WERI-Rb-1 (cell line): ENCODE measurements around the gene KICS2.
A peak's percentile ranks its signal among the peaks of the same experiment; 100 is the strongest.

Experiments
- DNase-seq: peaks from one replicate; pipeline ENCODE4 v3.0.0-alpha.2; 2020
- H3K27ac ChIP-seq: fragments of 250-450 bp; sonication (Bioruptor Pico); 2 replicates; pipeline ENCODE4 v1.5.1; 2020; ENCODE audit warnings: mild to moderate bottlenecking, moderate library complexity
- H3K27me3 ChIP-seq: fragments of 250-450 bp; sonication (Bioruptor Pico); 2 replicates; pipeline ENCODE4 v1.5.1; 2021; ENCODE audit warnings: mild to moderate bottlenecking, low read depth, moderate library complexity; ENCODE audit not compliant: insufficient read depth, severe bottlenecking
- H3K36me3 ChIP-seq: fragments of 250-450 bp; sonication (Bioruptor Pico); 2 replicates; pipeline ENCODE4 v1.5.1; 2020; ENCODE audit warnings: mild to moderate bottlenecking, moderate library complexity
- H3K4me3 ChIP-seq: 2 replicates; pipeline ENCODE4 v1.5.1; 2011; ENCODE audit warnings: low read depth, mild to moderate bottlenecking, control low read depth, low read length
- H3K9me3 ChIP-seq: fragments of 250-450 bp; sonication (Bioruptor Pico); 2 replicates; pipeline ENCODE4 v1.5.1; 2021; ENCODE audit warnings: mild to moderate bottlenecking, moderate library complexity; ENCODE audit not compliant: severe bottlenecking
- TF ChIP-seq, protein P1 (sequence below): IDR thresholded peaks from 2 replicates; pipeline ENCODE4 v1.5.1; 2011; ENCODE audit warnings: low read depth, mild to moderate bottlenecking, control low read depth, inconsistent platforms, low read length

Gene KICS2

DNA sequence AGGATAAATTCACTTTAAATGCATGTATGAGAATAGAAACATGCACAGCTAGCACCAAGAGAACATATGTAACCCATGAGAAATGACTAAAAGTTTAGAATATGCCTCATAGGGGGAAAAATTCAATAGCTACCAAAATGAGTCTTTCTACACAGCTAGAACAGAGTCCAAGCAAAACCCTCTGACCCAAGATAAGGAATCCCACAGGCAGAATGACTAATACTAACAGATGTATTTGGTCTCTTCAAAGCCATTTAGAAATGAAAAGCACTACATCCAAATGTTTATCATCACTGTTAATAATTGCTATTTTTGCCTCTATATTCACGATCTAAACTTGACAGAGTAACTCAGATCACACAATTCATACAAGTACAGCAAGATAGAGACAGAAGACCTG lies 44.0 kb downstream of the KICS2 start:
- H3K4me3 ChIP-seq = no peak overlapping the region
- no peaks in the 10 kb centered on the region for H3K36me3 ChIP-seq
- DNase-seq = no peak
- H3K27ac ChIP-seq = no peak overlapping the region
- TF ChIP-seq, protein P1, sequence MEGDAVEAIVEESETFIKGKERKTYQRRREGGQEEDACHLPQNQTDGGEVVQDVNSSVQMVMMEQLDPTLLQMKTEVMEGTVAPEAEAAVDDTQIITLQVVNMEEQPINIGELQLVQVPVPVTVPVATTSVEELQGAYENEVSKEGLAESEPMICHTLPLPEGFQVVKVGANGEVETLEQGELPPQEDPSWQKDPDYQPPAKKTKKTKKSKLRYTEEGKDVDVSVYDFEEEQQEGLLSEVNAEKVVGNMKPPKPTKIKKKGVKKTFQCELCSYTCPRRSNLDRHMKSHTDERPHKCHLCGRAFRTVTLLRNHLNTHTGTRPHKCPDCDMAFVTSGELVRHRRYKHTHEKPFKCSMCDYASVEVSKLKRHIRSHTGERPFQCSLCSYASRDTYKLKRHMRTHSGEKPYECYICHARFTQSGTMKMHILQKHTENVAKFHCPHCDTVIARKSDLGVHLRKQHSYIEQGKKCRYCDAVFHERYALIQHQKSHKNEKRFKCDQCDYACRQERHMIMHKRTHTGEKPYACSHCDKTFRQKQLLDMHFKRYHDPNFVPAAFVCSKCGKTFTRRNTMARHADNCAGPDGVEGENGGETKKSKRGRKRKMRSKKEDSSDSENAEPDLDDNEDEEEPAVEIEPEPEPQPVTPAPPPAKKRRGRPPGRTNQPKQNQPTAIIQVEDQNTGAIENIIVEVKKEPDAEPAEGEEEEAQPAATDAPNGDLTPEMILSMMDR = no peak
- no peaks in the 10 kb centered on the region for H3K9me3 ChIP-seq
- no peaks in the 10 kb centered on the region for H3K27me3 ChIP-seq

DNA sequence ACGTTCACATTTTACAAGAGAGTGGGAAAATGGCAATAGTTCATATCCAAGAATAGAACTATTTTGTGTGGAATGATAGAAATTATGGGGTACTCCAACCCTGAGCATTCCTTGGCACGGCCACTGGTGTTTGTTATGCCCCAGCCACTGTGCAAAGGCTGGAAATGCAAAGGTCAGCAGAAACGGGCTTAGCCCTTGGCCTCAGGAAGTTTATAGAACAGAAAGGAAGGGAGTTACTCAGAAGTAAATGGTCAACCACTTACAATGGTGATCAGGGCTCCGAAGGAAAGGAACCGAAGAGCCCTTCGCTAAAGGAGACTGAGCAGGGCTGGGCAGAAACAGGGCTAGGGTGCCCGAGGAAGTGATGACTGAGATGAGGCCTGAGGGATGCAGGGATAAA lies 45.1 kb downstream of the KICS2 start:
- H3K36me3 ChIP-seq = no peaks in the 10 kb centered on the region
- H3K27me3 ChIP-seq = no peaks in the 10 kb centered on the region
- no peak overlapping the region for H3K27ac ChIP-seq
- no peak for DNase-seq
- H3K9me3 ChIP-seq = no peaks in the 10 kb centered on the region
- TF ChIP-seq, protein P1 = no peak
- H3K4me3 ChIP-seq = no peak overlapping the region

DNA sequence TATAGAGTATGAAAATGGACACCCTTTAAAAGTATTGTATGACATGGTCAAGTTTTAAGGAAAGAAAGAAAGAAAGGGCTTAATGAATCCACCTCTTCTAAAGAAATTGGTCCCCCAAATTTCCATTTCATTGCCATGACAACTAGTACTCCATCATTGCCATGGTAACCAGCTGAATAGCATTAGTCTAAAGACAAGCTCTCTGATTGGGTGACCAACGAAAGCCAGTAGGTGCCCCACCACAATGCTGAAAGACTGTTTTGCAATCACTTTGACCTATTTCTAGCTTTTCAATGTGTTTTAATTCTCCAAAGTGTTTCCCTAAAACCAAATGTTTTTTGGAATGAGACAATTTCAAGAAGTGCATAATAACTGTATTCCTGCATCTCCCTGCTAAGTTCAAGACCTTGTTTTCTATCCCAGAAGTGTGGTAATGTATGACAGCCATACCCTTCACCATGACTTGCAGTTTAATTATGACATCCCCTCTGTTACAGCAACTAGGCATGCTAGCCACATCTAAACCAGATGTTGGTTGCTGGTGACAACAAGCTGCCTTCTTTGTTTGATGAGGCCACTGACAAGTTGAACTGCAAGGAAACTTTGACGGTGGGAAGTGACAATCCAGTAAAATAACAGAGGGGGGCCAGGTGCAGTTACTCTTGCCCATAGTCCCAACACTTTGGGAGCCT lies 46.7 kb downstream of the KICS2 start:
- Histone ChIP-seq H3K4me3 (no peak overlapping the region), H3K27me3 (no peaks in the 10 kb centered on the region), H3K27ac (no peak overlapping the region), H3K36me3 (no peaks in the 10 kb centered on the region), H3K9me3 (no peaks in the 10 kb centered on the region)
- no peak for DNase-seq
- TF ChIP-seq, protein P1 = no peak

DNA sequence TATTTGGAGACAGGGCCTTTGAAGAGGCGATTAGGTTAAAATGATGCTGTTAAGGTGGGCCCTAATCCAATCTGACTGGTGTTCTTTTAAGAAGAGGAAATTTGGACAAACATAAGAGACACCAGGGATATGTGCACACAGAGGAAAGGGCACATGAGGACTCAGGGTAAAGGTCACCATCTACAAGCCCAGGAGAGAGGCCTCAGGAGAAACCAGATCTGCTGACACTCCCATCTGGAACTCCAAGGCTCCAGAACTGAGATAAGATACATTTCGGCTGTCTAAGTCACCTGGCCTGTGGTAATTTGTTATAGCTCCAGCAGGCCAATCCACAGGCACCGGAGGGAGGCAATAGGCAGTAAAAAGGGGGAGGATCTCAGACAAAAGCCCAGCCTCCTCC lies 48.6 kb downstream of the KICS2 start:
- Histone ChIP-seq H3K4me3 (no peak overlapping the region), H3K27ac (no peak overlapping the region), H3K36me3 (no peaks in the 10 kb centered on the region), H3K9me3 (no peaks in the 10 kb centered on the region), H3K27me3 (no peaks in the 10 kb centered on the region)
- DNase-seq = peak; percentile 9
- TF ChIP-seq, protein P1 = no peak
